Activated CD4-positive, alpha-beta T cell treated with anti-CD3 and anti-CD28 coated beads, Interleukin-2, amount 50 U/mL, for 16 hours (primary cell): ENCODE measurements around the gene TUBG2.
"Not testable (repeated sequence)": the region's sequence is repeated elsewhere in the genome, so short reads cannot be mapped to it uniquely, and the experiment has no call there.

Experiments used
- DNase-seq: peaks from one replicate; pipeline ENCODE4 v3.0.0-alpha.2; 2020

TUBG2 gene

DNA sequence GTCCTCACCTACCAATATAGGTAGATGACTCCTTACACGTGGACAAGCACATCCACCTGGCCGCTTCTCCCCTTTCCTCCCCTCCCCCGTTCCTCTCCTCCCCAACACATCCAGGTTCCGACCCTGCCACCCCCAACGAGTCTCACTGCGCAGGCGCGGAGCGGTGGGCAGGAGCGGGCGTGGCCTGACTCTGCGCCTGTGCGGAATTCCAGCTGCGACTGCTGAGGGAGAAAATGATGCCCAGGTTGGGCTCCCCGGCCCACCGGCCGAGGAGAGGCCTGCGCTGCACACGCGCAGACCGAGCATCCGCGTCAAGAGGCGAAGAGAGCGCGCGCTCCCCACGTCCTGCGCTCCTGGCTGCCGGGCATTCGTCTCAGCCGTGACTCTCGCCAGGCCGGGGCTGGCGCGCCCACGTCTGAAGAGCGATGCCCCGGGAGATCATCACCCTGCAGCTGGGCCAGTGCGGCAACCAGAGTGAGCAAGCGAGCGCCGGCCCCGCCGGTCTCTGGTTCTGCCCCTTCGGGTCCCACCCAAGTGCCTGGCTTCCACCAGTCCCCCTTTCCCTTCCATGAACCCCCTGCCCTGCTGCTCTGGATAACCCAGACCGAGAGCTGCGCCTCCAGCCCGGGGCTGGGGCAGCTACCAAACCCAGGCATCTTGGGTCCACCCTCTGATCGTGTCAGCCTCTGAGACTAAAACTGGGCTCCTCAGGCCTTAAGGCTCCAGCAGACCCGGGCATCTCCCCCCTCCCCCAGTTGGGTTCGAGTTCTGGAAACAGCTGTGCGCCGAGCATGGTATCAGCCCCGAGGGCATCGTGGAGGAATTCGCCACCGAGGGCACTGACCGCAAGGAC lies at the start of gene TUBG2:
TUBG2 (plus strand) TSS at position 206 of the 853 bp plus-strand sequence; CDS start at position 426, 220 bp downstream.
- peak; percentile 71 for DNase-seq

DNA sequence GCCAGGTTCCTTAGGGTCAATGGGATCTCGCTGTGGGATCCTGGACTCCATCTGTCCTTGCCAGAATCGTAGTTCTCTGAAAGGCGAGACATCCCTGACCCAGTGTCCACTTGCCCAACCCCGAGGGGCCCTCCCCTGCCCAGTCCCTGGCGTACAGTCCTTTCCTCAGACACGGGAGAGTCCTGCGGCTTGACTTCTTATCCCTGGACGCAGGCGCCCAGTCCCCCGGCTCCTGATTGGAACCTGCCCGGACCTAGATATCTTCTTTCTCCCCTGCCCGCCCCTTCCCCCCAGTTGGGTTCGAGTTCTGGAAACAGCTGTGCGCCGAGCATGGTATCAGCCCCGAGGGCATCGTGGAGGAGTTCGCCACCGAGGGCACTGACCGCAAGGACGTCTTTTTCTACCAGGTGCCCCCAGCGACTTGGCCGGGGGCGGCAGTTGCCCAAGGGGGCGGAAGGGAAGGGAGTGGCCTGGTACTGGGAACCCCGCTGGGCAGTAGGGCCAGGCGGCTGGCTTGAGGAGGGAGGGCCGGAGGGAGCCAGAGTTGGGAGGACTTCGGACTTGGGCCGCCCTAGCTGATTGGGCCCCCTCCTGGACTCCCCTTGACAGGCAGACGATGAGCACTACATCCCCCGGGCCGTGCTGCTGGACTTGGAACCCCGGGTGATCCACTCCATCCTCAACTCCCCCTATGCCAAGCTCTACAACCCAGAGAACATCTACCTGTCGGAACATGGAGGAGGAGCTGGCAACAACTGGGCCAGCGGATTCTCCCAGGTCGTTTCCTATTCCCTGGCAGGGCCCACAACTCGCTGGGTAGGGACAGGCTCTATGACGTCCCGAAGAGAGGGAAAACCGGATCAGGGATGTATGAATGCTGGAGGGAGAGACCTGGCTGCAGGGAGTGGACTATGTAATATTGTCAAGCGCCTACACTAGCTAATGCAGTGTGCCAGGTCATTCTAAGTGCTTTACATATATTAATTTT lies 49.0 kb upstream of the TUBG2 start:
- DNase-seq, result not testable (repeated sequence)

DNA sequence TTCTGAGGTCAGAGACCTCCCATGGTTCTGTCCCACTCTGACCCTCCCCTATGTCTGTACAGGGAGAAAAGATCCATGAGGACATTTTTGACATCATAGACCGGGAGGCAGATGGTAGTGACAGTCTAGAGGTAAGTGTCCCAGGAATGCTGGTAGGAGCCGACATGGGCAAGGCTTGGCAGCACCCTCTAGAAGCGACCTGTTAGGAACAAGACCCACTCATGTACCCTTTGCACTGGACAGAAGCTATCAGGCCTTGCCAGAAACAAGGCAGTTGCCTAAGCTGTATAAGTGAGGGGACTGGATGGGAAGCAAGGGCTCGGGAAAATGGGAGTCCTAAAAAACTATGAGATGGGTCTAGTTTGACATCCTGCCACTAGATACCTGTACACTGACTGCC lies 47.1 kb upstream of the TUBG2 start:
- no peak for DNase-seq

DNA sequence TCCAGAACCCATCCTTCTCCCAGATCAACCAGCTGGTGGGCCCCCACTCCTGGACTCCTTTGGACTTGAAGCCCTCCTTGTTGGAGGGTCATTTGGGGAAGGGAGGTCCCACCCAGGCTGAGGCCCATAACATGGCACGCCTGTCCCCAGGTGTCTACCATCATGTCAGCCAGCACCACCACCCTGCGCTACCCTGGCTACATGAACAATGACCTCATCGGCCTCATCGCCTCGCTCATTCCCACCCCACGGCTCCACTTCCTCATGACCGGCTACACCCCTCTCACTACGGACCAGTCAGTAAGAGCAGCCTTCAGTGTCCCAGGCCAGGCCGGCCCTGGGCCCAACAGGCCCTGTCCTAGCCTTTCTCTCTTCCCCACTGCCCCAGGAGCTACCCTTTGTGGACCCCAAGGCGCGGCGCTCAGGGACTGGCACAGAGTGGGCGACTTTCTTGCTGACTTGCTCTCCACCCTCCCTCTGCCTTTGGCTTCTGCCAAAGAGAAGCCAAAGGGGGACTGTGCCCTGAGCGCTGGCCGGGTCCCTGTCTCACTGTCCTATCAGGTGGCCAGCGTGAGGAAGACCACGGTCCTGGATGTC lies 45.3 kb upstream of the TUBG2 start:
- DNase-seq, result no peak

DNA sequence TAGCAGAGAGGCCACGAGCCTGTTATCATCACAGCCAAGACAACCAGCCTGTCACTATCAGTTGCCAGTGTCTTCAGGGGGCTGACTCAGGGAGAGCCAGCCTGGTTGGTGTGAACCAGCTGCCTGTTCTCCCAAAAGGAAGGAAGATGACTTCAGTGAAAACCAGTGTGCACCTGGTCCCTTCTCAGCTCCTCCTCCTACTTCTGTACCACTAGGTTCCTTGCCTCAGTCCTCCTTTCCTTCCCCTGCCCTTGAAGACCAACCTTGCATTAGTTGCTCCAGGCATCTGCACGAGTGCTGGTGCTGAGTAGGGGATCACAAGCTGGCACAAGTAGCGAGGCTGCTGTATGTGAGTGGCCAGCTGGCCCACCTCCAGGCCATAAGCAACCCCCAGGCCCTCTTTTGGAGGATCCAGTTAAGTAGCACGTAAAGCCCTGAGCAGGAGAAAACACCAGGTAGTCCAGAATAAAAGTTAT lies 41.1 kb upstream of the TUBG2 start:
- DNase-seq, result no peak

DNA sequence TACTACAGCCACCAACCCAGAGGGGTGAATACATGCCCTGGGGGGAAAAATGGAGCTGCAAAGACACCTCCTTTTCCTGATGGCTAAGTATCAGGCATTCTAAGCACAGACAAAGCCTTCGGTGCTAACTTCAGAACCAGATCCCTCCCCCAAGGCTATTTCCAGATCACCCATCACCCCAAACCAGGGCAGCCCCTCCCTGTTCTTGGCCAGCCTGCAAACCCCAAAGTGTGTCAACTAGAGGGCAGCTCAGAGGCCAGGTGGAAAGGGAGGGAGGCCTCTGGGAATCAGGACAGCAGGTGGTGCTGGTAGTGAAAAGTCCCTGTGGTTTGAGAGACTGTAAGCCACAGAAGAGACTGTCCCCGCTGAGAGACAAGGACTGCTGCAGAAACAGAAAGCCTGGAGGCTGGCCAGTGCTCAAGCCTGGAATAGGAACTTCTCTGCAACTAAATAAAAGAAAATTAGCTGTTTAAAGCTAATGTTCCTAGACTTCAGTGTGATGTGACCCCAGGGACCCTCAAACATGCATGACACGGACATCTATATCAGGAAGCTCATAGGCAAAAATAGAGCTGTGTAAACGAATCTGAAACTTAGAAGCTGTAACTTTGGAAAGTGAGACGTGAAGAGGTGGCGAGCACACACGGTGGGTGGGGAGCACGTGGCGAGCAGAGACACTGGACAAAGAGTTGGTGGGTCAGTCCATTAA lies 40.5 kb upstream of the TUBG2 start:
- DNase-seq, result peak; percentile 8

DNA sequence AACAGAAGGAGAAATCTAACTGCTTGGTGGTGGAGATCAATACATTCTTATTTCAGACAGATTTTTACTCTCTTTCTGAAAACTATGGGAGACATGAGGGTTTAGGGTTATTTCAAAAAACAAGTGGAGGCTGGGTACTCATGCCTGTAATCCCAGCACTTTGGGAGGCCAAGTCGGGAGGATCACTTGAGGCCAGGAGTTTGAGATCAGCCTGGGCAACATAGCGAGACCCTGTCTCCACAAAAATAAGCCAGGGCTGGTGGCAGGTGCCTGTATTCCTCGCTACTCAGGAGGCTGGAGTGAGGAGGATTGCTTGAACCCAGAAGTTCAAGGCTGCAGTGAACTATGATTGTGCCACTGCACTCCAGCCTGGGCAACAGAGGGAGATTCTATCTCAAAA lies 37.1 kb upstream of the TUBG2 start:
- DNase-seq, result not testable (repeated sequence)

DNA sequence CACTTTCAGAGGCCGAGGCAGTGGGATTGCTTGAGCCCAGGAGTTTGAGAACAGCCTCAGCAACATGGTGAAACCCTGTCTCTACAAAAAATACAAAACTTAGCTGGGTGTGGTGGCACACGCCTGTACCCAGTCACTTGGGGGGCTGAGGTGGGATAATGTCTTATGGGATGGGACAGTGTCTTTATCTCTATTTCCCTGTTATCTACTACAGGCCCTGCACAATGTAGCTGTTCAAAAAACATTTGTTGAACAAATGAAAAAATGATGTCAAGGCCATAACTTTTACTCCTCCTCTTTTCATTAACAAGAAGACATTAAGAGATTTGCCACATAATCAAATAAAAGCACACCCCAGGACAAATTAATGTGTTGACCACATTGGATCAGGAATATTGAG lies 35.8 kb upstream of the TUBG2 start:
- no peak for DNase-seq

DNA sequence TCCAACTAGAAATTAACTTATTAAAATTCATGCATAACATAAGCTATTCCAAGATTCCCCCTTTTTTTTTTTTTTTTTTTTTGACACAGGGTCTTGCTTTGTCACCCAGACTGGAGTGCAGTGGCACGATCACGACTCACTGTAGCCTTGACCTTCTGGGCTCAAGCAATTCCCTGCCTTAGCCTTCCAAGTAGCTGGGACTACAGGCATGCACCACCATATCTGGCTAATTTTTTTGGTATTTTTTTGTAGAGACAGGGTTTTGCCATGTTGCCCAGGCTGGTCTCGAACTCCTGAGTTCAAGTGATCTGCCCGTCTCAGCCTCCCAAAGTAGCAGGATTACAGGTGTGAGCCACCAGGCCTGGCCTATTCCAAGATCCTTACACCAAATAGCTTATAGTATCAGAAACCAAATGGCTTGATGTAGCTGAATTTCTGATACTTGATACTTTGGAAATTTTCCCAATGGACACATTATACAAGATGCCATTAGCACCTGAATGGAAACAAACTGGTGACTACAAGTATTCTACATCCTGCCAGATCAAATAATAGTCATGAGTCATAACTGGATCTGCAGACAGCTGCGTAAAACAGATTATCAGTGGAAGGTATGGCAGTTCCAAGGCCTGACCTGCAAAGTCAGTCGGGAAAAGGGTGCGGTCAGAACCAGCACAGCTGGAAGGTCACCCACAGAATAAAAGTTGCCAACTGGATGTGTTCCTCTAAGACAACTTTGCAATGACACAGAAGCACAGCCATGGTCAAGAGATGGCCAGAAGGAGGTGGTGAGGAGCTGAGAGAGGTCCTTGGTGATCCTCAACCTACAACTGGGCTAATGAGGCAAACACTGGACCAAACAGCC lies 35.1 kb upstream of the TUBG2 start:
- peak; percentile 16 for DNase-seq

DNA sequence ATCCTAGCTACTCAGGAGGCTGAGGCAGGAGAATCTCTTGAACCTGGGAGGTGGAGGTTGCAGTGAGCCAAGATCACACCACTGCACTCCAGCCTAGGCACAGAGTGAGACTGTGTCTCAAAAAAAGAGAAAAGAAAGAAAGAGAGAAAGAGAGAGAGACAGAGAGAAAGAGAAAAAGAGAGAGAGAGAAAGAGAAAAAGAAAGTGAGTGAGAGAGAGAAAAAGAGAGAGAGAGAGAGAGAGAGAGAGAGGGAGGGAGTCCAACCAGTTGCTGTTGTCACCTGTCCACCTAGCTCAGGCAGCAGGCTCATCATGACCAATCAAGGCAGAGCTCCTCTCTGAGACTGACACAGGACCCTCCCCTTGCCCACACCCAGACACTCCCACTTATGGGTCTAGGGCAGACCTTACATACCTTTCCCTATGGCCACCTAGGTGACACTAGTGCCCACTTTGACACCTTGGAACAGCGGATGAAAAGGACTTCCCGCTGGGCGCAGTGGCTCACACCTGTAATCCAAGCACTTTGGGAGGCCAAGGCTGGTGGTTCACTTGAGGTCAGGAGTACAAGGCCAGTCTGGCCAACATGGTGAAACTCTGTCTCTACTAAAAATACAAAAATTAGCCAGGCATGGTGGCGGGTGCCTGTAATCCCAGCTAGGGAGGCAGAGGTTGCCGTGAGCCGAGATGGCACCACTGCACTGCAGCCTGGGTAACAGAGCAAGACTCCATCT lies 31.9 kb upstream of the TUBG2 start:
- DNase-seq, result not testable (repeated sequence)

DNA sequence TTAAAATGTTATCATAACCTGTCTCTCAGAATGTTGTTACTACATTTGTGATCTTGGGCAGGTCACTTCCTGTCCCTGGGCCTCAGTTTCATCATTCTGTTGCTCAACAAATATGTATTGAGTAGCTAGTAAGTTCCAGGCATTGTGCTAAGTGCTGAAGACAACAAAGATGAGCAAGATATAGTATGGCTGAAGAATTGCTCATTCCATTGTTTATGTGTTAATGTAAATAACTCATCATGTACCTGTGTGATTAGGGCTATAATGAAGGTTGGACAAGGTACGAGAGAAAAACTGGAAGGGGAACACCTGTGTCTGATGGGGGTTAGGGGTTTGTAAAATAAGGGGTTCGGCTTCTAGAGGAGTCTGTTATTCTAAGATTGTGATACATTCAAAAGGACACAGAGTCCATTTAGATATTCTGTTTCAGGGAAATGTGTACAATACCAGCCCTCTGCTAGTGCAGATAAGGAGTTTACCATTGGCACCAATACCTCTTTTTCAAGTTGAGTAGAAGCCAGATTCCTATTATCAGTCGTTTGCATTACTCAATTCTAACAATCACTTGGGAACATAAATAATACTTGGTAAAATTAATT lies 29.6 kb upstream of the TUBG2 start:
- no peak for DNase-seq

DNA sequence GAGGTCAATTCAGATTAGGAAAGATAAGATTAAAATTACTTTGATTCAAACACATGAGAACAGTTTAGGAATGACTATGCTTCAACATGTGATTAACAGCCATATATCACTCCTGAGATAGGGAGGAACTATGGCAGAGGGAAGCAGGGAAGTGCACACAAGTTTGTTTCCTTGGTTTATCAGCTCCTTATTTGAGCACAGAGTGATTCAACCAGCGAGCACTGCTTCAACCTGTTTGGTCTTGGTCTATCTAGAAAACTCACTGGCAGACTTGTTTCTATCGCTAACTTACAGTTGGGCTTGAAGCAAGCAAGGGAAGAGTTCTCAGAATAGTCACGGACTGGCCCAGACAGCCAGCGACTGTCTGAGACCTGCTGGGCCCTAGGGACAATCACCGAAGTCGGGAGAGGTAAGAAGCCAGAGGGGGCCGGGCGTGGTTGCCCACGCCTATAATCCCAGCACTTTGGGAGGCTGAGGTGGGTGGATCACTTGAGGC lies 26.1 kb upstream of the TUBG2 start:
- no peak for DNase-seq

DNA sequence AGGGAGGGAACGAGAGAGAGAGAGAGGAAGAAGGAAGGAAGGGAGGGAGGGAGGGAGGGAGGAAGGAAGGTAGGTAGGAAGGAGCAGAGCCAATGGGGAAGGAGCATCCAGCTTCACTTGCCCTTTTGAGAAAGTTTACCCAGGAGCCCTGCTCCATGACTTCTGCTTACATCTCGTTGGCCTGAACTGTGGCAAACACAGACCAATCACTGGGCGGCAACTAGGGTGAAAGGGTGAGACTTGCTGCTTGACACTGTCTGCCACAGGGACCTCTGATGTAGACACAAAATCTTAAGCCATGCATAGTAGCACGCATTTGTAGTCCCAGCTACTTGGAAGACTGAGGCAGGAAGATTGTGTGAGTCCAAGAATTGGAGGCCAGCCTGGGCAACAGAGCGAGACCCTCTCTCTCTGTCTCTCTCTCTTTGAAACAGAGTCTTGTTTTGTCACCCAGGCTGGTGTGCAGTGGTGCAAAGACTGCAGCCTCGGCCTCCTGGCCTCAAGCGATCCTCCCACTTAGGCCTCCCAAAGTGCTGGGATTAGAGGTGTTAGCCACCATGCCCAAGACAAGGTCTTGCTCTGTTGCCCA lies 19.5 kb upstream of the TUBG2 start:
- no peak for DNase-seq

DNA sequence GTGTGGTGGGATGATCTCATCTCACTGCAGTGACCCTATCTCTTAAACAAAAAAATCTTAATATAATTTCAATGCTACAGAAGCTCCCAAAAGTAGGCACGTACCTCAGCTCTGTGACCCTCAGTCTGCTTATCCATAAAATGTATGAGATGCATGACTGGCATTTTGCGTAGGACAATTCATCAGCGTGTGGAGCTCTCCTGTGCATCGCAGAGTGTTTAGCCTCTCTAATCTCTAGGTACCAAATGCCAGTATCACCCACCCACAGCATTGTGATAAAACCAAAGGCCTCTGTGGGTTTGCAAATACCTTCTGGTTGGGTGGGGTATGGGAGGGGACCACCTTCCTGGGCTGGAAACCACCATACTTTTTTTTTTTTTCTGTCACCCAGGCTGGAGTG lies 19.0 kb upstream of the TUBG2 start:
- no peak for DNase-seq

DNA sequence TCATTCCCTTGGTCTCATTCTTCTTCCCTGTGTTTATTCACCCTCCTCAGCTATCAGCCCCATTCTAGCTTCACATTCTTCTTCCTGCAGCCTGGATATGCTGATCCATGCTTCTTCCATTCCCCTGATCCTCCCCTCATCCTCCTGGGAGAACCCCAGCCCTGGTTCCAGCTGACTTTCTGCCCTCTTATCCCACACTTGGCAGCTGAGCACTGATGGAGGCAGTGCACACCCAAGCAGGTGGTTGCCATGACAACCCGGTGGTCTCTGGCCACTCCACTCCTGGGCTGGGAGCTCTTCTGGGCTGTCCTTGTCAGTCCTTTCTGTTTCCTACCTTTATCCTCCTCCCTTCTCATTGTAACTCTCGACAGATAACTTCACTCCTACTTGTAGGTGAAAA lies 16.7 kb upstream of the TUBG2 start:
- DNase-seq, result no peak

DNA sequence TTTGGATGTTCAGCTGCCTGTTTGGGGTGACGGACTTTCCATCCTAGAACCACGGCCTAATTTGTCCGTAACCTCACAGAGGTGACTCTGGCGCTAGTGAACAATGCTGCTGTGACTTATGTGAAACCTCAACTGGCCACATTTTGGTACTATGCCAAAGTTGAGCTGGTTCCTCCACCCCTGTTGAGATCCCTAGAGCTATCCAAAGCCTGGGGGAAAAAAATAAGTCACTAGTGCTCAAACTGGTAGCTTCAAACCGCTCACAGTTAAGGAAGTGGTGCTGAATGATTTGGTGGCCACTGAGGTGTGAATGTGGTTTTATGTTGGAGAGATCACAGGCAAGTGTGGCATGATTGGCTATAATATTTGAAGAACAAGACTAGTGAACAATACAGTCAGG lies 11.3 kb upstream of the TUBG2 start:
- no peak for DNase-seq

DNA sequence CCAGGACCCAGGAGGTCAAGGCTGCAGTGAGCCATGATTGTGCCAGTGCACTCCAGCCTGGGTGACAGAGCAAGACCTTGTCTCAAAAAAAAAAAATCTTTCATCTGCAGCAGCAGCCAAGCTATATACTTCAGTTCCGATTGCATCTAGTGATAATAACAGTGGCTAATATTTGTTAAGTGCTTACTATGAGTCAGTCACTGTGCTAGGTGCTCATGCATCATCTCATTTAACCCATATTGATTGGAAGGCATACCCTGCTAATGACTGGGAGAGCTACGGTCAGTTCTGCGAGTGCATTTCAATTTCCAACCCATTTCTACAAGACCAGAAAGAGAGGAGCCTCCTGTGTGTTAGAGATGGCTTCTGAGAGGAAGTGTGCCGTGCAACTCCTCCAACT lies 7.7 kb upstream of the TUBG2 start:
- no peak for DNase-seq

DNA sequence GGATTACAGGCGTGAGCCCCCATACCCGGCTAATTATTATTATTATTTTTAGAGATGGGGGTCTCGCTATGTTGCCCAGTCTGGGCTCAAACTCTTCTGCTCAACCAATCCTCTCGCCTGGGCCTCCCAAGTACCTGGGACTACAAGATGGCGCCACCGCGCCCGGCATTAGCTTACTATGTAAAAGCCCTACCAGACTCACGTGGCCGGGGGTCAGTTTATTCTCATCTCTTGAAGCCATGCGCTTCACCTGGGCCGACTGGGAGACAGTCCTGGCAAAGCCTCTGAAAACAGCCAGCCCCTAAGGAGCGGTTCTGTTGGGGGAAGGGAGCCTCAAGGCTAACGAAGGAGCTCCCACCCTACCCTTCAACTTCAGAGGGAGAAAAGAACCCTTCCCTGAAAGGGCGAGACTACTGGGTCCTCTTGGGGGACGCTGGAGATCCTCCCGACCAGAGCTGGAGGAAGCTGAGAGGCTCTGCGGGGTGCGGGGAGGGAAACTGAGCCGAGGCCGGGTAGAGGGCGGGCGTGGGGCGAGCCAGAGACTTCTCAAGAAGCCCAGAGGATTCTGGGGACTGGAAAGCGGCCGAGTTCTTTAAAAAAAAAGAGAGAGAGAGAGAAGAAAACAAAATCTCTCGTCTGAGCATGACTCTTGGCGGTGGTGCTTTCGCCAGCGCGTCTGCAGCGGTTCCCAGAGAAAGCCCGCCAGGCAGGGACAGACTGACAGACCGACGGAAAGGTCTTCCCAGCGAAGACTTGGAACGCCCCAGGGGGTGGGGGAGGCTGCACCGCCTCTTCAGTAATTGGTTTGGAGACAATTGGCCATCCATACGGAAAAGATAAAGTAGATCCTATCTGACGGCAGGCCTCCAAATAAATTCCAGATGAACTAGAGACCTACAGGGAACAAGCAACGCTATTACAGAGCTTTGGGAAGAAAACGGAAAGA lies 5.6 kb upstream of the TUBG2 start:
- DNase-seq, result no peak

DNA sequence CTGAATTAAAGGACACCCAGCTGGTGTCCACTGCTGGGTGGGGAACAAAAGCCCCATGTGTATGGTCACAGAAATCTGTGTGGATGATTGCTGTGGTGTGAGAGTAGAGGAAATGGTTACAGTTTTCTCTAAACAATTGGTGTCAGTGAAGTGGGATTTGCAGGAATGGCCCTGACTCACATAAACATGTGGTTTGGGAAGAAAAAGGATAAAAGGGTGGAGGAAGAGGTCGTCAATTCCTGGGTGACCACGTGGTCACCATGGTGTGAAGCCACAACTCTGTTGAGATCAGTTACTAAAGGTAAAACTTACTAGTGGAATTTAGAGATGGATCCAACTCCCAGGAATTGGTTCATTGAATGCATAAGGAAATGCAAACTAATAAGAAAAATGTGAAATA lies 3.6 kb upstream of the TUBG2 start:
- no peak for DNase-seq
